Islet of Langerhans (tissue), 1 donor: ENCODE measurements around the gene C1orf56.

Experiments used
- FAIRE-seq: peaks from one replicate; lab custom pipeline; 2011; peaks lifted over from hg19 to GRCh38; lab: Jason Lieb, UNC

The C1orf56 gene

GRCh38 chr1:151026460-151026859 lies 21.1 kb upstream of the C1orf56 start:
- no peak for FAIRE-seq

GRCh38 chr1:151032164-151032563 lies 15.4 kb upstream of the C1orf56 start:
- no peak for FAIRE-seq

GRCh38 chr1:151035167-151035566 lies 12.4 kb upstream of the C1orf56 start:
- no peak for FAIRE-seq

GRCh38 chr1:151036356-151036755 lies 11.2 kb upstream of the C1orf56 start, which contains the start of gene BNIPL:
Gene BNIPL (plus strand): TSS chr1:151036586. CDS start chr1:151036726, 140 bp downstream.
- no peak for FAIRE-seq

- no peak for FAIRE-seq
Observed at GRCh38 chr1:151037032-151037431, 10.5 kb upstream of the C1orf56 start.

GRCh38 chr1:151039521-151039920 lies 8.0 kb upstream of the C1orf56 start:
- no peak for FAIRE-seq

- no peak for FAIRE-seq
Observed at GRCh38 chr1:151043163-151043562, 4.4 kb upstream of the C1orf56 start.

GRCh38 chr1:151047925-151048644 lies 534 bp downstream of the C1orf56 start:
- FAIRE-seq = no peak

- no peak for FAIRE-seq
Observed at GRCh38 chr1:151048645-151049032, 1.1 kb downstream of the C1orf56 start.

- no peak for FAIRE-seq
Observed at GRCh38 chr1:151049458-151049857, 1.9 kb downstream of the C1orf56 start.

- no peak for FAIRE-seq
Observed at GRCh38 chr1:151050051-151050688, 2.6 kb downstream of the C1orf56 start.

- FAIRE-seq = no peak
Observed at GRCh38 chr1:151051356-151052009, 3.9 kb downstream of the C1orf56 start.

- no peak for FAIRE-seq
Observed at GRCh38 chr1:151054971-151055547, 7.5 kb downstream of the C1orf56 start.

- no peak for FAIRE-seq
Observed at GRCh38 chr1:151055581-151055980, 8.0 kb downstream of the C1orf56 start.

GRCh38 chr1:151056149-151056548 lies 8.6 kb downstream of the C1orf56 start:
- FAIRE-seq = no peak

- no peak for FAIRE-seq
Observed at GRCh38 chr1:151058692-151059091, 11.1 kb downstream of the C1orf56 start.

- no peak for FAIRE-seq
Observed at GRCh38 chr1:151059109-151060006, 11.8 kb downstream of the C1orf56 start, which contains the start of gene CDC42SE1. Gene CDC42SE1 (minus strand): TSS chr1:151059622. CDS start chr1:151055730, 3,892 bp downstream.

- FAIRE-seq = no peak
Observed at GRCh38 chr1:151060007-151060656, 12.6 kb downstream of the C1orf56 start, which contains the start of gene MLLT11. Gene MLLT11 (plus strand): TSS chr1:151060397. CDS start chr1:151067225, 6,828 bp downstream.

- FAIRE-seq = no peak
Observed at GRCh38 chr1:151060657-151061421, 13.3 kb downstream of the C1orf56 start.

GRCh38 chr1:151061704-151062103 lies 14.2 kb downstream of the C1orf56 start:
- FAIRE-seq = no peak
